K562 (cell line): Measurements from ENCODE around the gene FBXO44. TPM values are rescaled to one million over a fixed set of nuclear protein-coding genes. Genes with fewer than 3 reads are reported as not detected.
A peak's percentile ranks its signal among the peaks of the same experiment; 100 is the strongest.

ENCODE experiments used
- ATF3 ChIP-seq, 2 experiments: fragments of 450-650 bp in 1 of 2; sonication (generic) in 1 of 2; formaldehyde crosslinking in 1 of 2; IDR thresholded peaks in 1 of 2; conservative IDR thresholded peaks in 1 of 2; 2 replicates each; pipeline versions ENCODE4 v1.6.1 to v1.8.1; 2016 to 2023; ENCODE audit warnings: mild to moderate bottlenecking in 2 of 2, moderate library complexity in 2 of 2, inconsistent platforms in 1 of 2, missing genetic modification reagents in 1 of 2
- BCOR ChIP-seq: fragments of 450-650 bp; IDR thresholded peaks from 2 replicates; pipeline ENCODE4 v1.6.1; 2016
- CBFA2T2 ChIP-seq: fragments of 450-650 bp; conservative IDR thresholded peaks from 2 replicates; pipeline ENCODE4 v1.6.1; 2017; ENCODE audit warnings: mild to moderate bottlenecking
- CUX1 ChIP-seq: fragments of 200-800 bp; sonication (Bioruptor generic); IDR thresholded peaks from 2 replicates; pipeline ENCODE4 v1.6.1; 2016; ENCODE audit warnings: missing genetic modification characterization, missing compliant biosample characterization
- DACH1 ChIP-seq: fragments of 450-650 bp; IDR thresholded peaks from 2 replicates; pipeline ENCODE4 v1.6.1; 2018; ENCODE audit not compliant: partially characterized antibody
- JUN ChIP-seq, 2 experiments: sonication (generic) in 1 of 2; formaldehyde crosslinking in 1 of 2; IDR thresholded peaks; 2 replicates each; pipeline versions ENCODE4 v1.6.1 to v1.8.0; 2012 to 2022; ENCODE audit warnings: borderline replicate concordance in 2 of 2, mild to moderate bottlenecking in 2 of 2, improper control_type of control experiment in 1 of 2, low read depth in 1 of 2, low read length in 1 of 2, missing genetic modification reagents in 1 of 2
- SMARCA4 ChIP-seq: fragments of 450-650 bp; IDR thresholded peaks from 2 replicates; pipeline ENCODE4 v1.6.1; 2016
- ZBTB40 ChIP-seq, 2 experiments: fragments of 450-650 bp in 1 of 2; sonication (generic) in 1 of 2; formaldehyde crosslinking in 1 of 2; IDR thresholded peaks; 2 replicates each; pipeline versions ENCODE4 v1.7.1 to v1.9.0; 2016 to 2022; ENCODE audit warnings: inconsistent platforms in 1 of 2, mild to moderate bottlenecking in 1 of 2, missing genetic modification reagents in 1 of 2
- ZFP36 ChIP-seq: fragments of 150-350 bp; IDR thresholded peaks from 2 replicates; pipeline ENCODE4 v1.6.1; 2018; ENCODE audit warnings: low read length, low read depth; ENCODE audit not compliant: partially characterized antibody
- ZNF436 ChIP-seq: fragments of 250-450, 450-650 bp; sonication (Bioruptor Pico); formaldehyde crosslinking; IDR thresholded peaks from 2 replicates; pipeline ENCODE4 v1.7.0; 2020; ENCODE audit warnings: mild to moderate bottlenecking
- polyA plus RNA-seq, 8 experiments: library from polyadenylated mRNA; depleted of rRNA in 4 of 8; stranded (reverse) in 5 of 8; unstranded in 3 of 8; fragments of >200 nt; fragmentation: Nextera tagmentation in 2 of 8; fragmentation: Illumina TruSeq in 1 of 8; extraction: Ambion mirVana in 2 of 8; extraction: Trizol in 1 of 8; gene quantifications; 2 replicates each; pipeline versions ENCODE4 v1.2.1 to v1.2.3, GENCODE V29; 2011 to 2014; ENCODE audit warnings: inconsistent platforms in 1 of 8, missing spikeins in 1 of 8
- total RNA-seq, 7 experiments: library from RNA; depleted of rRNA in 6 of 7; stranded (reverse); fragments of >200 nt in 6 of 7; fragmentation: Illumina TruSeq in 2 of 7; extraction: Trizol in 2 of 7; gene quantifications; 2 replicates each; pipeline versions ENCODE4 v1.2.1 to v1.2.3, GENCODE V29; 2011 to 2021; ENCODE audit warnings: low replicate concordance in 1 of 7

FBXO44 gene
- total and polyA plus RNA-seq, 9 of the 15 experiments (the other 6 are each of a cell fraction or from before 2014, with no cell fraction given): 0.69 to 20.9 (median 6.7) TPM

GRCh38 chr1:11708554-11709350 is 54.1 kb downstream of the FBXO44 start (continued):
- TF ChIP-seq ATF3 (IDR thresholded peaks at IDR 0.05) (peak; percentile 87), ATF3 (CRISPR knock-in tag; conservative IDR thresholded peaks at IDR 0.05) (no peak), ZFP36 (peak; percentile 99), CBFA2T2 (peak; percentile 44; the same call in 1 of the 2 replicates), SMARCA4 (0 out of 2 replicates have a peak, but pooled peaks have one; percentile 13), ZBTB40 (IDR thresholded peaks at IDR 0.05) (no peak), ZBTB40 (CRISPR knock-in tag; IDR thresholded peaks at IDR 0.05) (no peak), DACH1 (peak; percentile 49), CUX1 (CRISPR knock-in tag) (no peak), BCOR (peak; percentile 93), ZNF436 (peak; percentile 92), JUN (IDR thresholded peaks at IDR 0.05; ENCODE audit: borderline replicate concordance, low read depth, low read length) (peak; percentile 69; the same call in 1 of the 2 replicates), JUN (CRISPR knock-in tag; IDR thresholded peaks at IDR 0.05; ENCODE audit: borderline replicate concordance) (no peak)
